NOMO-1 (cell line): ENCODE measurements around the gene ATP6V1F.

Experiments used
- DNase-seq, 2 experiments: peaks; one replicate each; lab custom pipeline; 2025; ENCODE audit not compliant: unreplicated experiment in 2 of 2; lab: John Stamatoyannopoulos, UW

Gene ATP6V1F

DNA sequence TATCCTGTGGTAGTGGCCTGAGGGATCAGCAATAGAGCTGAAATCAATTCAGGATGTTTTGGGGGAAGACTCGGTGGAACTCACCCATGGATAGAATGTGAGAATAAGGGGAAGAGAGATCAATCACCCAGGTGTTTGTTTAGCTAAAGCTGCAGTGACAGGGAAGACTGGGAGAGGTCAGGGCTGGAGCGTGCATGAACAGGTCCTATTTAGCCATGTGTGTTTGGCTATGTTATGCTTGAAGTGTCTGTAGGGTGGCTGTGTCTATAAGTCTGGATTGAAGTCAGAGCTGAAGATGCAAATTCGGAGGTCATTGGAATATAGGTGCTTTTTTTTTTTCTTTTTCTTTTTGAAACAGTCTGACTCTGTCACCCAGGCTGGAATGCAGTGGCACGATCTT is 4.6 kb downstream of the ATP6V1F start:
- DNase-seq = no peak

GRCh38 chr7:128867842-128868623 is 5.4 kb downstream of the ATP6V1F start:
- no peak for DNase-seq

DNA sequence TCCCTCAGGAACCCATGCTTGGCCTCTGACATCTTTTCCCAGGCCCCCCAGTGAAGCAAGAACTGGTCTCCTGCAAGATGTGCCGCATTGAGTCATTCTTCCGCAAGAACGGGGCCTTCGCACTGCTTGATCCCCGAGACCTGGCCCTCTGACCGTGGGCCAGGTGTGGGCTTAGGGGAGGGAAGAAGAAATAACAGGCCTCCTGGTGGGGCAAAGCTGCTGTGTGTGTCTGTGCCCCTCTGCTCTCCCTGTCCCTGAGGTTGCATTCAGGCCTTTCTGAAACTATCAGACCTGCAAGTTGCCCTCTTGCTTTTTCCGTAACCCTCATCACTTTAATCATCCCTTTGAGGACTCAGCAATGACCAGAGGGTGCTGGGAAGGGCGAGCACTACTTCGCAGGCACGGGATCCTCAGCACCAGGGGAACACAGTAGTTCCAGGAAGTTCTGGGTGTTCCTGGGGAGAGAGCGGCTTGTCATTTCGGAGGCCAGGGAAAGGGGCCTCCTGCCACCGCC is 6.0 kb downstream of the ATP6V1F start:
- no peak for DNase-seq

DNA sequence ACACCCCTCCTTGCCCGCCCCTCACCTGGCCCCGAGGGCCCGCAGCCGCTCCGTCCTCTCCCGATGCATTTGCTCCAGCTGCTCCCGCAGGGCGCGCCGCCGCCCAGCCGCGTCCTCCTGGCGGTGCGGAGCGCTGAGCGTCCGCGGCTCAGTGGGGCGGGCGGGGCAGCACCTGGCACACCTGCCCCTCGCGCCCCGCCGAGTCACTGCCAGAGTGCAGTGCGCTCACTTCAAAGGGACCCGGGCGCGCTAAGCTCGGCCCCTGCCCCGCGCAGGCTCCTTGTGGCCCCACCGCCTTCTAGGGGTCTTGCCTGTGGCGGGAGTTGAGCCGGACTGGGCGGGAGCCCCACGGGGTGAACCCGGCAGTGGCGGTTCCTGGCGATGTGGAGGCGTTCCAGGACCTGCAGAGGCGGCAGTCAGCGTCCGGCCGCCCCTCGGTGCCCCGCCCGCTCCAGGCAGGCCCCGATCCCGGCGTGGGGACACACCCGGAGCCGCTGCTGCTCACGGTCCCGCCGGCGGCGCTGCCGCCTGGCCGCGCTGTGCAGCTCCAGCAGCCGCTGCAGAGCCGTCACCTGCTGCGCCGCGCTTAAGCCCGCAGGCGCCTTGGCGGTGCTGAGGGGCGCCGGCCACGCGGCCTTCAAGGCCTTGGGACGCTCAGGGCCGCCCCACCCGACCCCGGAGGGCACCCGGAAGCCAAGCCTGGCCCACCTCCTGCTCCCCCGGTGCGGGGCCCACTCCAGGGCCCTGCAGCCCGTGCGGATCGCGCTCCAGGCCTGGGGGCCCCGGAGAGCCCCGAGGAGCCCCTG is 6.7 kb downstream of the ATP6V1F start:
- no peak for DNase-seq

DNA sequence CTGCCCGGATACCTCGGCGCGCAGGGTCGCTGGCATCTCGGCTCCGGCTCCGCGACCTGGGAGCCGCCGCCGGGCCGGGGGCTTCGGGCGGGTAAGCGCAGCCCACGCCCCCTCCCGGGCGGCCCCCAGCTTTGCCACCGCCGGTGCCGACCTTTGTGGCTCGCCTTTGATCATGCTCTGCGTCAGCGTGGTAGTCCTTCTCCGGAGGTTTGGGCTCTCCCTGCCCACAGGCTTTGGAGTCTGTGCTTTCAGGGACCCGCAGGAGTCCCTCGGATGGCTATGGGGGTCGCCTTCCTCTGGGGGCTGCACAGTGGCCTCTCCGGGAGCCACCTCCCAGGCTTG is 7.3 kb downstream of the ATP6V1F start:
- DNase-seq = no peak

DNA sequence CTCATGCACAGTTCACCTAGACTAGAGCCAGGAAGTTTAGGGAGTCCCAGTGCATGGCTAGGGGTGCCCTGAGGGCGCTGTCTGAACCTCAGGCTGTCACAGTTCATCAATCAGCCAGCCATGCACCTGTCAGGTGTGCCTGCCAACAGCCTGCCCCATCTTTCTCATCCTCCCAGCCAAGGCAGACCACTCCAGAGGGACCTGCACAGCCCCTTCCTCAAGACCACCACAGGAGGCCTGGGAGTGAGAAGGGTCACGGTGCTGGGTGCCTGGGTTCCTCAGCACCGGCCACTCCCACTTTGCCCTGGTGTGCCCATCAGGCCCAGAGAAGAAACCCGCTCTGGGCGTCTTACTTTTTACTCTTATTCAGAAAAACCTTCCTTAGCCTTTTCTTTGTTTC is 8.4 kb downstream of the ATP6V1F start:
- no peak for DNase-seq

DNA sequence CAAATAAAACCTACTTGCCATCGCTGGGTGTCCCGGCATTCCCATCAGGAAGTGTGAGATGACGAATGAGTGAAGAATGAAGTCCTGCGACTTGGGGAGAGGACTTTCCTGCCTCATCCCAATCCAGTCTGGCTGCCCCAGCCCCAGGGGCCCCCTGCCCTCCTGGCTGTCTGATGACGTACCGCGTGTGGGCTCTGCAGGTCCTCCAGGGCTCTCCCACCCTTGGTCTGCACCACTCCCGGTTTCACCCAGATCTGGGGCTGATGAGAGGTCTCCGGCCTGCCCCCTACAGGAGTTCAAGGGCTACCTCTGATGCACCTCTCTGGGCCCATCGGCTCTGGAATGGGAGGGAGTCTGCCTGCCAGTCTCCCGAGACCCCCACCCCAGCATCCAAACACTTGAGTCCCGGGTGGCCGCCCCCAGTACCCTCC is 9.8 kb downstream of the ATP6V1F start:
- no peak for DNase-seq

DNA sequence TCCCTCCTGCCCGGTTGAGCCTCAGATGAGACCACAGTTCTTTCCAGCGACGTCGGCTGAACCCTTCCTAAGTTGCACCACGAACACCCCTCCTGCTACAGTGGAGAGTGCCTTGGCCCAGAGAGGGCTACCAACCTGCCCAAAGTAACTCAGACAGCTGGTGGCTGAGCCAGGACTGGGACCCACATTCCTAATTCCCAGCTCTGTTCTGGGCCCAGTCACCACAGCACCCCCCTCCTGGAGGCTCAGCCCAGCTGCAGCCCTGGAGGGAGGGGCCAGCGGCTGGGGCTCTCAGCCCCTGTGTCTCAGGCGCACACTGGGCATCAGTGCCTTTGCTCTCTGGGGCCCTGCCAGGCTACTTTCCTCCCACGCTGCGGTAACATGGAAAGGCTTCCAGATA is 10.6 kb downstream of the ATP6V1F start:
- DNase-seq = no peak

DNA sequence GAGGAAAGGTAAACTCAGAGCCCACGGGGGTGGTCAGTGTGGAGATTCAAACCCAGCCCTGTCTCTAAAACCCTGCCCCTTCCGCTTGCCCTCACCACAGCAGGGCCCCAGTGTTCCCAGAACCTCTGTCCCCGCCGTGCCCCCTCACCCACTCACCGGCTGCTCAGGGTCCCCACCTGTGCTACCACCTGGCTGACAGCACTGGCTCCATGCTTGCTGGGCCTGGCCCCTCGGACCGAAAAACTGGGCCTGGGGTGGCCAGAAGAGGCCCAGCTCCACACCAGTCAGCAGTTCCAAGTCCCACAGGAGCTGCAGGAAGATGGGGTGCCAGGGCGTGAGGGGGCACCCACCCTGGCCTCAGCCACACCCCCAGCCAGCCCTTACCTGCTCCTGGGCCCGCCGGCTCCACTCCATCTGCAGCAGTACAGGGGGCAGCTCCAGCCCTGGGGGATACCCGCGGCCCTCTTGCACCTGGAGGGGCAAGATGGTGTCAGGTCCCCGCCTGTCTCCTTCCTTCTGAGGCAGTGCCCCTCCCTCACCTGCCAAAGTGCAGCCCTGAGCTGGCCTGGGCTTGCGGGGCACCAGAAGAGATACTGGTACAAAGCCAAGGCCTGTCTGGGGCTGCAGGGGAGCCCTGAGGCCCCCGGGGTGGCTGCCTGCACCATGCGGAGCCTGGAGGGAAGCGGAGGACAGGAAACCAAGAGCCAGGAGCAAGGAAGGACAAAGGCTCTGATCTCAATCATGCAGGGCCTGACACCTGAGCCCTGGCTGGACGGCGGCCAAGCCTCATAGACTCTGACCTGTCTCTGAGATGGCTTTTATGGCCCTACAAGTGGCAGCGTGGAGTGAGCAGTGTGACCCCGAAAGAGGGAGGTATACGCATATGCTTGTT is 11.7 kb downstream of the ATP6V1F start:
- no peak for DNase-seq

- DNase-seq = no peak
Observed at GRCh38 chr7:128875523-128875948, 12.9 kb downstream of the ATP6V1F start.

GRCh38 chr7:128876127-128876526 is 13.5 kb downstream of the ATP6V1F start:
- no peak for DNase-seq

- DNase-seq = no peak
Observed at GRCh38 chr7:128876586-128876977, 13.9 kb downstream of the ATP6V1F start.

DNA sequence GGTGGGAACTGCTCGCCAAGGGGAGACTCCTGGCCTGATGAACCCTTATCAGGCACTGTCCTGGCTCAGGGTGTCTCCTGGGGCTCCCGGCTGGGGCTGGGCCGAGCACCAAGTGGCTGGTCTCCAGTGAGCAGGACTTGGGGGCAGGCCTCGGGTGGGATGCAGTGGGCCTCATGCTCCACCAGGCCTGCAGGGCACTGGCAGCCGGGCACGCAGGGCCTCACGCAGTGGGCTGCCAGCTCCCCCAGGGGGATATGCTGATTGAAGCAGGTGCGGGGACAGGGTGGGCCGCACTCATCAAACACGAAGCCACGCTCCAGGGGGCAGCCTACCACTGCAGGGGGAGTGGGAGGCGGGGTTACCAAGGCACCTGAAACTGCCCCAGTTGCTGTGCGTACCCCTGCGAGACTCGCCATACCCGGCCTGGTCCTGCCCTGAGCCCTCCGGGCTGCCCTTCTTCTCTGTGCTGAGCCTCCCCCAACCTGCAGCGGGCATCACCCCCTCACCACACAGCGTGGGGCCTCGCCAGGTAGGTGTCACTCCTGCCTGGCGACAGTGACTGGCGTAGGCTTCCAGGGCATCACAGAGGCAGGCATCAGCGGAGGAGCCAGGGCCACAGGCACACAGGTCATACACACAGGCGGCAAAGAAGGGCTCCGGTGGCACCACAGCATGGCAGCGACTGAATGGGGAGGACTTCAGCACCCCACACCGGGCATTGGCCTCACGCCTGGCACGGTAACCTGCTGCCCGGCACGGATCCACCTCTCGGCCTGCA is 14.5 kb downstream of the ATP6V1F start:
- no peak for DNase-seq

DNA sequence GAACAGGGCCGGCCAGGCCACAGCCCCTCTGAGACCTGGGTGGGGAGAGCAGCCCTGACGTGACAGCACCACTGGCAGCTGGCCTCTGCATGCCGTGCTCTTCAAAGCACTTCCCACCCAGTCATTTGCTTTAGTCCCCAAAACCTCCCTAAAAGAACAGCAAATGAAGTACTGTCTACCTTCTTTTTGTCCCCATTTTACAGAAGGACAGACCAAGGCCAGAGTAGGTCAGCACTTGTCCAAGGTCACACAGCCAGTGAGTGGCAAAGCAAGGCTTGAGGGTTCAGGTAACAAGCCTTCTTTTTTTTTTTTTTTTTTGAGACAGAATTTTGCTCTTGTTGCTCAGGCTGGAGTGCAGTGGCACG is 15.1 kb downstream of the ATP6V1F start:
- DNase-seq = no peak

DNA sequence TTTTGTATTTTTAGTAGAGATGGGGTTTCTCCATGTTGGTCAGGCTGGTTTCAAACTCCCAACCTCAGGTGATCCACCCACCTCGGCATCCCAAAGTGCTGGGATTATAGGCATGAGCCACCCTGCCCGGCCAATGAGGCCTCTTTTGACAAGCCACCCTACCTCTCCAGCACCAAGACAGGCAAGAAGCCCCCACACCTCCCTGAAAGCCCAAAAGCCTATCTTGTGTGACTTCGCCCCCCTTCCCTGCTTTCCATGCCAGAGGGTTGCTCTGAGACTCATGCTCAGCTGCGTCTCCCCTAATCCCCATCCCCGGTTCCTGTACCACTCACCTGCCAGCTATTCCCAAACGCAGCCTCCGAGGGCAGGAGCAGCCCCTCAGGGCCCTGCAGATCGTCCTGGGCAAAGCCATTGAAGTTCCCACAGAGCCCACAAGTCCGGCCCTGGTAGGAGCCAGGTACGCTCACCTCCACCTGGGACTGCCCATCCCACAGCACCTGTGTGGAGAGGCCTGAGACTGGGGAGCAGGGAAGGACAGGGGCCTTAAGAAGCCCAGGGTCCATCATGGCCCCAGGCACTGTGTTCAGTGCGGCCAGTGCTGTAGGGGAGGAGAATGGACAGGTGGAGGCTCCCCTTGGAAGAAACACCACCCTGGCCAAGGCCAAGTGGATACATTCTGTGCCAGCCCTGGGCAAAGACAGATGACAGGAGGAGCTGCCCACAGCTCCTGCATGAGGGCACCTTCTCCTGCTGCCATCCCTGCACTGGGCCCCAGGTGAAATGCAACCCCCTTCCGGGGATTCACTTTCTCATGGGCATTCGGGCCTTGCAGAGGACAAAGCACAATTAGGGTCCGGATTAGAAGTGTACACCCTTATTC is 15.8 kb downstream of the ATP6V1F start:
- no peak for DNase-seq

DNA sequence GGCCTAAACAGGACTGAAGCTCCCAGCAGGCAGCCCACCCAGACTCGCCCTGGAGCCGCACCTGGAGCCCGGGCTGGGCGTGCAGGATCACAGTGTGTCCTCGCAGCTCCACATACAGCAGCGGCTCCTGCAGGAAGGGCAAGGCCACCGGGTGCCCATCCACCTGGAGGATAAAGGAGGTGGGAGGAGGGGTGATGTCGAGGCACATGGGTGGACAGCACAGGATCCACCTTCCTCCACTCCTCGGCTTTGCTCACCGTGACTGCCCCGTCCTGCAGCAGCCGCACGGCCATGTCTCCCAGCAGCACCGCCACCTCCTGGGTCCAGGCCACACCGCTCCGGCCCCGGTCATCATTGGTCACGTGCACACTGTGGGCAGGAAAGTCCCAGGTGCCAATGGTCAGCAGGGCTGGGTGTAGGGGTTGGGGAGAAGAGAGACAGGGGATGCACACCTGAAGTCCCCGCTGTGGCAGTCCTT is 16.8 kb downstream of the ATP6V1F start:
- no peak for DNase-seq

DNA sequence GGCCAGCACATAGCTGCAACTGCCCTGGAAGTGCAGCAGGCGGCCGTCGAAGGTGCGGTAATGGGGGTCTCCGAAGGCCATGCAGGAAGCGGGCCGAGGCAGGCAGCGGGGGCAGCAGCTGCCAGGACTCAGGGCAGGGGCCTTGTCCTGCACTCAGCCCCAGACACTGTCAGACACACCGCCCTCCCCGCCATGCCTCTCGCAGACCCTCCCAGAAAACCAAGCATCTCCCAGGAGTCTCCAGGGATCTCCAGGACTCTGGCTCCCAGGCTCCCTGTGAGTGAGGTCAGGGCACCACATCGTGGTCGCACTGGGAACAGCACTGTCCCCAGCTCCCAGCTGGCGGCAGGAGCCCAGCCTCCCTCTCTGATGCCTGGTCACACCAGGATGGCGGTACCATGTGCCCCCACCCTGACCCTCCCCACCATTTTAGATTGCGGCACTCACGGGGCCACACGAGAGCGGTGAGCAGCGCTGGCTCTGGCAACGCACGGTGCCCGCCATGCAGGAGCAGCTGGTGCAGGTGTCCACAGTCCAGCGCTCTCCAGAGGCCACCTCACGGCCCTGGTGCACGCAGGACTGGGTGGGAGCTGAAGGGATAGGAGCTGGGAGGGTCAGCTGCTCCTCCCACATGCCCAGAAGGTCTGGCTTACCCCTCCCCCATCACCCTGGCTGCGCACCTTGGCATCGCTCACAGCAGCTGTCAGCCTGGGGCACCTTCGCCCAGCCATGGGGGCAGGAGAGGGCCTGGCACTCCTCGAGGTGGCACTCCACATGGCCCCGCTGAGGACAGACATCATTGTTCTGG is 17.5 kb downstream of the ATP6V1F start:
- DNase-seq = no peak

DNA sequence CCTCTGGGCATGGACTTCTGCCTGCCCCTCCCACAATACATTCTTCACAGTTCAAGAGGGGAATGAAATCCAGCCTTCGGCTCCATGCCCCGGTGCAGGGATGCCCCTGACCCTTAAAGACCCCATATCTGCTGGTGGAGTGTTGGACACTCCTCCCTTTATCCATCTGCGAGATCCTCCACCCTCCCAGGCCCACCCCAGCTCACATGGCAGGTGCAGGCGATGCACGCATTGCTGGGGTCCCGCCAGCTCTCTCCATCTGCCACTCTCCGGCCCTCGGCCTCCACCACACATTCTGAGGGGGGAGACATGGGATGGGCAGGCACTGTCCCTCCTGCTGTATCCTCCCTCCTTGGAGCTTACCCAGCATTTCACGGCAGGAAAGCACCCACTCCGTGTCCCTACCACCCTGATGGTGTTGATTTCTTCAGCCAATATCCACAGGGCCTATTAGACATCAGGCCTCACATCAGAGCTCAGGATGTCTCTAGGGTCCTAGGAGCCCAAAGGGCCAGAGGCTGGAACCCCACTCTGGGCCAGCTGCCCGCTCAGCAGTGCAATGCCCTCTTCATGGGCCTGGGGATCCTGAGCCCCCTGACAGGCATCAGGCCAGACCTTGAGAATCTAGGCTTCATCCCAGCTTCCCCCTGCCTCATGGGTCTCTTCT is 18.3 kb downstream of the ATP6V1F start:
- no peak for DNase-seq
